ENCODE data around the gene YES1.

The YES1 gene

GRCh38 chr18:703213-703967, 108.7 kb downstream of the YES1 start:
- DNase-seq (ENCODE audit: insufficient read length, low spot score), result no peak
- no peak for FAIRE-seq
- no peak for TF ChIP-seq CTCF (IDR thresholded peaks at IDR 0.05; ENCODE audit: insufficient read depth, missing control alignments)

DNA sequence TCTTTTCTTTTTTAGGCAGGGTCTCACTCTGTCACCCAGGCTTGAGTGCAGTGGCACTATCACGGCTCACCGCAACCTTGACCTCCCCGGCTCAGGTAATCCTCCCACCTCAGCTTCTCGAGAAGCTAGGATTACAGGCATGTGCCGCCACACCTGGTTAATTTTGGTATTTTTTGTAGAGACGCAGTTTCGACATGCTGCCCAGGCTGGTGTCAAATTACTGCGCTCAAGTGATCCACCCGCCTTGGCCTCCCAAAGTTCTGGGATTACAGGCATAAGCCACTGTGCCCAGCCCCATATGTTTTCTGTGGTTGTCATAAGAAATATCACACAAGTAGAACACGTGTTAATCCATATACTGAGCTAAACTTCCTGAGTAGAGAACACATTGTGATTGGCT, 114.2 kb downstream of the YES1 start:
- no peak for FAIRE-seq
- no peak for DNase-seq (ENCODE audit: insufficient read length, low spot score)
- TF ChIP-seq CTCF (IDR thresholded peaks at IDR 0.05; ENCODE audit: insufficient read depth, missing control alignments), result no peak

DNA sequence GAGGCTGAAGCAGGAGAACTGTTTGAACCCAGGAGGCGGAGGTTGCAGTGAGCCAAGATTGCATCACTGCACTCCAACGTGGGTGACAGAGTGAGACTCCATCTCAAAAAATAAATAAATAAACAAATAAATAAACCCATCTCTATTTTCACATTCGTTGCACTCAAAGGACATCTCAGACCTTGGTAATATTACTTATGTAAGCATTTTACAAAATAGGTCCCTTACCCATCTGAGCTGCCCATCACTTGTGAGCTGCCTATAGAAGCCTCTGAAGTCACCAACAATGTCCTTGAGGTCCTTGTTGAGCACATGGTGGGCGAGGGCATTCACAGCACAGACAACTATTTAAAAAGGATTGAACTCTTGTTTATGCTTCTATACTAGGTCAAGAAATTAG, 115.0 kb downstream of the YES1 start:
- DNase-seq (ENCODE audit: insufficient read length, low spot score) (no peak), FAIRE-seq (no peak)
- TF ChIP-seq CTCF (IDR thresholded peaks at IDR 0.05; ENCODE audit: insufficient read depth, missing control alignments), result no peak

GRCh38 chr18:693466-694187, 118.4 kb downstream of the YES1 start:
- DNase-seq (ENCODE audit: insufficient read length, low spot score), result no peak
- TF ChIP-seq CTCF (IDR thresholded peaks at IDR 0.05; ENCODE audit: insufficient read depth, missing control alignments), result no peak
- no peak for FAIRE-seq

DNA sequence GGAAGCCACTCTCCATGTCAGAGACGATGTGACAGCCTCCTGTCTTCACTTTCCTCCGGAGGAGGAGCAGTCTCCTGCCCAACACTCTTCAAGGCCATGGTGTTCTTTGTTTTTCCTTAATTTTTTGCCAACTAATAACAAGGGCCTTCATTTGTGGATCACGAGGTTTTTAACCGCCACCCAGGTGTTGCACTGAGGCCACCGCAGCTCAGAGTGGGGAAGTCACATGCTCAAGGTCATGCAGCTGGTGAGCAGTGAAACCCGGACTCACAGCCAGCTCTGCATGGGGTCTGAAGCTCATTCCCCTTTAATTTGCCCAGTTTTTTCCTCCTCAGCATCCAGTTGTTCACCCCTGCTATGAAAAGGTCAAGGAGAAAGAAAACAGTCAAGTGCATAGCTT, 119.2 kb downstream of the YES1 start:
- no peak for DNase-seq (ENCODE audit: insufficient read length, low spot score)
- no peak for TF ChIP-seq CTCF (IDR thresholded peaks at IDR 0.05; ENCODE audit: insufficient read depth, missing control alignments)
- FAIRE-seq, result no peak

- TF ChIP-seq CTCF (IDR thresholded peaks at IDR 0.05; ENCODE audit: insufficient read depth, missing control alignments), result no peak
- no peak for DNase-seq (ENCODE audit: insufficient read length, low spot score)
- no peak for FAIRE-seq
Observed at GRCh38 chr18:688323-688722, 123.7 kb downstream of the YES1 start.

All from D721Med (cell line).